ENCODE measurements around the gene SENP5. TPM values are rescaled to one million over a fixed set of nuclear protein-coding genes. Genes with fewer than 3 reads are reported as not detected.

The SENP5 gene
- total and polyA plus RNA-seq, 9 of the 15 experiments (the other 6 are each of a cell fraction or from before 2014, with no cell fraction given) = 18.3 to 59.7 (median 35.8) TPM

- TF ChIP-seq USF2 (CRISPR knock-in tag; IDR thresholded peaks at IDR 0.05) = no peak
- TF ChIP-seq ERF (CRISPR knock-in tag; IDR thresholded peaks at IDR 0.05) = 0 out of 2 replicates have a peak, but pooled peaks have one; percentile 37
- TF ChIP-seq ZNF395 (CRISPR knock-in tag; IDR thresholded peaks at IDR 0.05) = peak; percentile 88
- no peak for TF ChIP-seq HNRNPK (IDR thresholded peaks at IDR 0.05; ENCODE audit: low read depth, low read length, poor library complexity, severe bottlenecking)
- no peak for TF ChIP-seq NFE2L1 (tag; IDR thresholded peaks at IDR 0.05; ENCODE audit: borderline replicate concordance, low read depth)
- peak; percentile 85 for TF ChIP-seq POLR2B (IDR thresholded peaks at IDR 0.05; ENCODE audit: low read depth, partially characterized antibody)
- TF ChIP-seq ZFP1 (CRISPR knock-in tag; IDR thresholded peaks at IDR 0.05) = no peak
- peak; percentile 58 for TF ChIP-seq MAX (CRISPR knock-in tag; IDR thresholded peaks at IDR 0.05)
- TF ChIP-seq TBL1XR1 (IDR thresholded peaks at IDR 0.05; ENCODE audit: low read length in 2 of 2) = peak in 1 of 2 experiments; percentile 32; a peak in 1 of 4 replicates
- no peak for TF ChIP-seq TRIM25 (IDR thresholded peaks at IDR 0.05; ENCODE audit: borderline replicate concordance)
- TF ChIP-seq CREM (IDR thresholded peaks at IDR 0.05; ENCODE audit: low read depth) = peak; percentile 99
- TF ChIP-seq CCNT2 (IDR thresholded peaks at IDR 0.05; ENCODE audit: borderline replicate concordance, extremely low read depth, insufficient read length, low read depth, low read length) = peak; percentile 68
- TF ChIP-seq TFAM (CRISPR knock-in tag; conservative IDR thresholded peaks at IDR 0.05) = no peak
- peak; percentile 44 for TF ChIP-seq RBM25 (IDR thresholded peaks at IDR 0.05; ENCODE audit: low read depth, low read length, severe bottlenecking)
- peak; percentile 14; the same call in 1 of the 2 replicates for TF ChIP-seq SP1 (CRISPR knock-in tag; IDR thresholded peaks at IDR 0.05)
- TF ChIP-seq SFPQ (IDR thresholded peaks at IDR 0.05; ENCODE audit: low read depth, low read length) = no peak
- peak; percentile 75 for TF ChIP-seq PCBP1 (IDR thresholded peaks at IDR 0.05; ENCODE audit: low read depth, low read length, poor library complexity, severe bottlenecking)
- TF ChIP-seq IRF9 (tag; IDR thresholded peaks at IDR 0.05) = no peak
These were observed at the start of gene SENP5 (continued) for GRCh38 chr3:196867507-196868296.

All from K562 (cell line).